Dedifferentiated amniotic fluid mesenchymal stem cell (primary cell): ENCODE data around the gene CEL.
"Not testable (repeated sequence)": the region's sequence is repeated elsewhere in the genome, so short reads cannot be mapped to it uniquely, and the experiment has no call there.

ENCODE experiments used
- DNase-seq: peaks from one replicate; pipeline ENCODE4 v3.0.0-alpha.2; 2016; ENCODE audit errors: extremely low spot score

The CEL gene

GRCh38 chr9:133083688-133084087 is 21.9 kb downstream of the CEL start:
- not testable (repeated sequence) for DNase-seq

GRCh38 chr9:133086212-133086860 is 24.6 kb downstream of the CEL start:
- DNase-seq = not testable (repeated sequence)

- DNase-seq = no peak
Observed at GRCh38 chr9:133086894-133087293, 25.1 kb downstream of the CEL start.

GRCh38 chr9:133087429-133088145 is 25.8 kb downstream of the CEL start:
- no peak for DNase-seq

GRCh38 chr9:133088146-133088750 is 26.5 kb downstream of the CEL start:
- no peak for DNase-seq

GRCh38 chr9:133088756-133089155 is 27.0 kb downstream of the CEL start:
- DNase-seq = no peak

- no peak for DNase-seq
Observed at GRCh38 chr9:133089271-133089671, 27.5 kb downstream of the CEL start.

- no peak for DNase-seq
Observed at GRCh38 chr9:133090187-133090586, 28.4 kb downstream of the CEL start.

GRCh38 chr9:133090752-133091385 is 29.1 kb downstream of the CEL start:
- no peak for DNase-seq

GRCh38 chr9:133094351-133094750 is 32.6 kb downstream of the CEL start:
- not testable (repeated sequence) for DNase-seq

GRCh38 chr9:133094842-133095393 is 33.1 kb downstream of the CEL start:
- no peak for DNase-seq

GRCh38 chr9:133098104-133098754 is 36.4 kb downstream of the CEL start:
- no peak for DNase-seq

- no peak for DNase-seq
Observed at GRCh38 chr9:133098871-133099270, 37.1 kb downstream of the CEL start.

GRCh38 chr9:133099726-133100505 is 38.1 kb downstream of the CEL start:
- DNase-seq = no peak

GRCh38 chr9:133100506-133101355 is 39.0 kb downstream of the CEL start:
- no peak for DNase-seq

GRCh38 chr9:133101356-133102189 is 39.8 kb downstream of the CEL start:
- DNase-seq = no peak

- no peak for DNase-seq
Observed at GRCh38 chr9:133102190-133103021, 40.6 kb downstream of the CEL start.
